Esophagus muscularis mucosa (tissue), 4 donors: Measurements from ENCODE around the gene DIAPH3. TPM values are rescaled to one million over a fixed set of nuclear protein-coding genes. Genes with fewer than 3 reads are reported as not detected.

Experiments
- DNase-seq: peaks from one replicate; pipeline ENCODE4 v3.0.0-alpha.2; 2017; ENCODE audit errors: extremely low spot score
- H3K27ac ChIP-seq, 4 donors: fragments of 200-600 bp; sonication (generic); replicated peaks in 1 of 4; 1 replicate in 3 of 4; 2 replicates in 1 of 4; pipeline ENCODE4 v1.5.1; 2016 to 2019; ENCODE audit warnings: mild to moderate bottlenecking in 1 of 4
- H3K27me3 ChIP-seq, 4 donors: fragments of 200-600 bp; sonication (generic); one replicate each; pipeline versions ENCODE4 v1.5.1 to v1.6.0; 2016 to 2019
- H3K36me3 ChIP-seq, 4 donors: fragments of 200-600 bp; sonication (generic); one replicate each; pipeline ENCODE4 v1.5.1; 2016 to 2019
- H3K4me1 ChIP-seq, 4 donors: fragments of 200-600 bp; sonication (generic); one replicate each; pipeline ENCODE4 v1.5.1; 2016 to 2019
- H3K4me3 ChIP-seq, 4 donors: fragments of 200-600 bp; sonication (generic); 1 replicate in 2 of 4; 2 replicates in 2 of 4; pipeline ENCODE4 v1.5.1; 2016 to 2019; ENCODE audit warnings: mild to moderate bottlenecking in 4 of 4, moderate library complexity in 1 of 4
- H3K9me3 ChIP-seq, 4 donors: fragments of 200-600 bp; sonication (generic); 1 replicate in 3 of 4; 2 replicates in 1 of 4; pipeline ENCODE4 v1.5.1; 2016 to 2019
- CTCF ChIP-seq, 3 experiments: fragments of 200-600 bp in 2 of 3; fragments of 450-650 bp in 1 of 3; sonication (generic) in 2 of 3; IDR thresholded peaks; one replicate each; pipeline ENCODE4 v1.5.1; 2017 to 2019; ENCODE audit warnings: antibody characterized with exemption in 3 of 3, mild to moderate bottlenecking in 2 of 3, moderate library complexity in 1 of 3
- EP300 ChIP-seq: sonication (generic); formaldehyde crosslinking; IDR thresholded peaks from one replicate; pipeline ENCODE4 v1.6.1; 2017; ENCODE audit warnings: antibody characterized with exemption
- POLR2A ChIP-seq: fragments of 450-650 bp; IDR thresholded peaks from one replicate; pipeline ENCODE4 v1.6.1; 2017; ENCODE audit warnings: antibody characterized with exemption, moderate library complexity, mild to moderate bottlenecking, low read depth
- POLR2AphosphoS5 ChIP-seq, 2 donors: sonication (generic); formaldehyde crosslinking; IDR thresholded peaks; one replicate each; pipeline ENCODE4 v1.6.1; 2017; ENCODE audit warnings: antibody characterized with exemption in 2 of 2
- WGBS: methylation state at CpG from one replicate; pipeline ENCODE4 v1.1.5; 2018; 5-methylcytosine and 5-hydroxymethylcytosine counted together
- intact Hi-C: fragments of 100-400 bp; cut with DNase I; formaldehyde crosslinking; loops from one replicate; pipeline ENCODE4 v1.15.1; 2023
- total RNA-seq, 4 donors: library from RNA; depleted of rRNA; stranded (reverse); fragments of >200 nt; gene quantifications; one replicate each; pipeline versions ENCODE4 v1.1.0 to v1.2.1, GENCODE V29; 2016

Gene DIAPH3
- total RNA-seq, 4 donors from 2014 or later: under 0.01 to 1.0 (median 0.41) TPM

GRCh38 chr13:59901191-59901590 is 262.5 kb downstream of the DIAPH3 start:
- whole genome bisulfite sequencing: 96% methylated on average over 3 of the region's 3 CpGs
- Histone ChIP-seq H3K4me3 (no peak overlapping the region), H3K4me1 (no peaks in the 10 kb centered on the region), H3K9me3 (no peaks in the 10 kb centered on the region), H3K36me3 (no peaks in the 10 kb centered on the region), H3K27me3 (no peaks in the 10 kb centered on the region), H3K27ac (no peak overlapping the region)
- intact Hi-C loops: no loop called here
- TF ChIP-seq CTCF (IDR thresholded peaks at IDR 0.05): no peak
- TF ChIP-seq POLR2AphosphoS5 (IDR thresholded peaks at IDR 0.05): no peak
- no peak for TF ChIP-seq EP300
- TF ChIP-seq POLR2A: no peak
- DNase-seq: no peak

- H3K27me3 ChIP-seq: no peaks in the 10 kb centered on the region
- no peak overlapping the region for H3K27ac ChIP-seq
- no peak overlapping the region for H3K4me3 ChIP-seq
- no peak for DNase-seq
- intact Hi-C loops: no loop called here
- H3K36me3 ChIP-seq: no peaks in the 10 kb centered on the region
- no peaks in the 10 kb centered on the region for H3K4me1 ChIP-seq
- no peak for TF ChIP-seq POLR2A
- no peak for TF ChIP-seq POLR2AphosphoS5 (IDR thresholded peaks at IDR 0.05)
- TF ChIP-seq EP300: no peak
- no peak for TF ChIP-seq CTCF (IDR thresholded peaks at IDR 0.05)
- WGBS: 77% methylated on average over 2 of the region's 2 CpGs
- H3K9me3 ChIP-seq: no peaks in the 10 kb centered on the region
Measured at GRCh38 chr13:59898066-59898465, 265.7 kb downstream of the DIAPH3 start.

- no peak for DNase-seq
- no peaks in the 10 kb centered on the region for H3K9me3 ChIP-seq
- H3K27ac ChIP-seq: no peak overlapping the region
- no peaks in the 10 kb centered on the region for H3K27me3 ChIP-seq
- no peaks in the 10 kb centered on the region for H3K36me3 ChIP-seq
- no peak overlapping the region for H3K4me3 ChIP-seq
- TF ChIP-seq POLR2A: no peak
- TF ChIP-seq POLR2AphosphoS5 (IDR thresholded peaks at IDR 0.05): no peak
- no peak for TF ChIP-seq EP300
- no peak for TF ChIP-seq CTCF (IDR thresholded peaks at IDR 0.05)
- 97% methylated on average over 1 of the region's 1 CpG for WGBS
- H3K4me1 ChIP-seq: no peaks in the 10 kb centered on the region
- intact Hi-C loops: no loop called here
Measured at GRCh38 chr13:59893266-59893665, 270.5 kb downstream of the DIAPH3 start.

- no peak overlapping the region for H3K27ac ChIP-seq
- H3K9me3 ChIP-seq: no peaks in the 10 kb centered on the region
- H3K27me3 ChIP-seq: no peaks in the 10 kb centered on the region
- no peak for DNase-seq
- no peaks in the 10 kb centered on the region for H3K4me1 ChIP-seq
- intact Hi-C loops: no loop called here
- TF ChIP-seq POLR2A (no peak), EP300 (no peak), CTCF (IDR thresholded peaks at IDR 0.05) (no peak), POLR2AphosphoS5 (IDR thresholded peaks at IDR 0.05) (no peak)
- no peaks in the 10 kb centered on the region for H3K36me3 ChIP-seq
- no peak overlapping the region for H3K4me3 ChIP-seq
Measured at GRCh38 chr13:59891053-59891452, 272.7 kb downstream of the DIAPH3 start.

- 80% methylated on average over 1 of the region's 1 CpG for WGBS
- Histone ChIP-seq H3K9me3 (no peaks in the 10 kb centered on the region), H3K27me3 (no peaks in the 10 kb centered on the region), H3K4me3 (no peak overlapping the region), H3K4me1 (no peaks in the 10 kb centered on the region), H3K36me3 (no peaks in the 10 kb centered on the region), H3K27ac (no peak overlapping the region)
- no peak for TF ChIP-seq POLR2A
- TF ChIP-seq POLR2AphosphoS5 (IDR thresholded peaks at IDR 0.05): no peak
- no peak for TF ChIP-seq EP300
- no peak for TF ChIP-seq CTCF (IDR thresholded peaks at IDR 0.05)
- intact Hi-C loops: no loop called here
- no peak for DNase-seq
Measured at GRCh38 chr13:59890054-59890453, 273.7 kb downstream of the DIAPH3 start.
